Forelimb muscle (tissue), 1 donor: Measurements from ENCODE around the gene OR10A4. TPM values are rescaled to one million over a fixed set of nuclear protein-coding genes. Genes with fewer than 3 reads are reported as not detected.
"Not testable (repeated sequence)": the region's sequence is repeated elsewhere in the genome, so short reads cannot be mapped to it uniquely, and the experiment has no call there.

Experiments
- DNase-seq: peaks from one replicate; pipeline ENCODE4 v3.0.0-alpha.2; 2013; ENCODE audit warnings: low read depth
- polyA plus RNA-seq: library from polyadenylated mRNA; unstranded; fragments of 120-200 nt; gene quantifications from one replicate; pipeline ENCODE4 v1.2.1, GENCODE V29; 2013; ENCODE audit not compliant: insufficient read length

The OR10A4 gene
- polyA plus RNA-seq, 1 donor, result not detected

GRCh38 chr11:6895010-6895409 is 18.6 kb downstream of the OR10A4 start:
- DNase-seq, result no peak

DNA sequence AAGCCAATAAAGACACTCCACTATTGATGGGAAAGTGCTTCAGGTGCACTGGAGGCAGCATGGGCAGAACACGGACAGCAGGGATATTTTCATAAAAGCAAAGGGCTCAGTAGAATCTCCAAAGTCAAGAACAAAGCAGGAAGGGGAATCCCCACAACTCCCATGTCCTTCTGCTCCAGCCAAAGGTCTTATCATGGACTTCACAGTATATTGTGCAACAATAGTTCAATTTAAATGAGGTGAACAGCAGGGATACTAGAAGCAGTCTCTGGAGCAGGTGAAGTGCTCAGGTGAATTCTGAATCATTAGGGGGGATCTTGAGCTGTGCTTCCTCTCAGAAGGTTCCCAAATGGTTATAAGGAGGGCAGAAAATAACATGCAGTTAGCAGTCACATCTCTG is 22.5 kb downstream of the OR10A4 start:
- no peak for DNase-seq

DNA sequence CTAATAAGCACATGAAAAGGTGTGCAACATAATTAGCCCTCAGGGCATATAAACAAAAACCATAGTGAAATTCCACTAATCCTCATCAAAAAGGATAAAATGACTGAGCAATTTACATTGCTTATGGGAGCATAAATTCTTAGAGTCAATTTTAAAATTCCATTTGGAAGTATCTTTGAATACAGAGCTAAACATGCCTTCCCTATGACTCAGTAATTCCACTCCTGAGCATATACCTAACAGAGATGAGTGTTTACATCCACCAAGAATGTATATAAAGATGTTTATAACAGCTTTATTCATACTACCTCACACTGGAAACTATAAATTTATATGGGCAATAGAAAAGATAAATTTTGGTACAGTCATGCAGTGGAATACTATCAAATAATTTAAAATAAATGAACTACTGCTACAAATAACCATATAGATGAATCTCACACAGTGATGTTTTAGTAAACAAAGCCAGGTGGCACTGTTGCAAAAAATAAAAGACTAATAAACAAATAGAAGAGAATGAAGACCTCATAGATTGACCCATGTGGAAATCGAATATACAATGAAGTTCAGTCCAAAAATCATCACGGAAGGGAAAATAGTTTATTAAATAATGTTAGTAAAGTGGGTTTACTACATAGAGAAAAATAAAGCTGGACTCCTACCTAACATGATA is 24.0 kb downstream of the OR10A4 start:
- DNase-seq, result no peak

GRCh38 chr11:6904804-6905203 is 28.4 kb downstream of the OR10A4 start:
- DNase-seq, result not testable (repeated sequence)

DNA sequence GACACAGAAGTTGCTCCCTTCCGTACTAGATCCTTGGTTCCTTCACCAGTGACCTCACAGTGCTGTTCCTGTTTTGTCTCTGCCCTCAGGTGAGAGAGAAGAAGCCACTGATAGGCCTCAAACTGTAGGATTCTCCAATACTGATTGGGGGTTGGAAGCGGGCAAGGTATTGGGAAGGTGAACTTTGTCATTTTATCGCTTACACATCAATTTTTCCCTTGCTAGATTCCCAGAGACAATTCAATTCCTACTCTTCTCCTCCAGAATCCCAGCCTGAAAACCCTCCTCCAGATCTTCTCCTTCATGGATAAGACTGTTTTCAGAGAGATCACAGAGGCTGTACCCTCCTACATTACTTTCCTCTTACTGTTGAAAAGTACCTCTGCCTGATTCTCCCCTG is 35.0 kb downstream of the OR10A4 start:
- DNase-seq, result no peak

DNA sequence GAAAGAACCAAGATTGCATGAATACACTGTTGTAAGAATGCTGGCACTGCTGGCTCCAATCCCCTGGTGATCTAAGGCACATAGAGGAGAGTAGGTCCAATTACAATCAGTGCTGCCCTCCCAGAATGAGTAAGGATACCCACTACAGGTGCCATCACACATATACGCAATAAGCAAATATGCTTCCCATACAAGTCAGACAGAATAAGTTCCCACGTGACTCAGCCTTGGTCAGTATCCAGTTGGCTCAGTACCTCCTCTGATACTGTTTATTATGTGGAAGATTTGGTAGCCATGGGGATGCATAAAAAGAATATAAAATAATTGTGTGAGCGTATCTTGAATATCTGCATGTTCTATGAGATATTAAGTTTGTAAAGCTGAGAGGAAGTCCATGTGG is 35.5 kb downstream of the OR10A4 start:
- no peak for DNase-seq

DNA sequence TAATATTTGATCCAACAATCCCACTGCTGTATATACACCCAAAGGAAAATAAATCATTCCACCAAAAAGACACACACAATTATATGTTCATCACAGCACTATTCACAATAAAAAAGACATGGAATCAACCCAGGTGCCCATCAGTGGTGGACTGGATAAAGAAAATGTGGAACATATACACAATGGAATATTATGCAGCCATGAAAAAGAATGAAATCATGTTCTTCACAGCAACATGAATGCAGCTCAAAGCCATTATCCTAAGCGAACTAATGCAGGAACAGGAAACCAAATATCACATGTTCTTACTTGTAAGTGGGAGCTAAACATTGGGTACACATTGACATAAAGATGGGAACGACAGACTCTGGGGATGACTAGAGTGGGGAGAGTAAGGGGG is 43.3 kb downstream of the OR10A4 start:
- DNase-seq, result no peak

DNA sequence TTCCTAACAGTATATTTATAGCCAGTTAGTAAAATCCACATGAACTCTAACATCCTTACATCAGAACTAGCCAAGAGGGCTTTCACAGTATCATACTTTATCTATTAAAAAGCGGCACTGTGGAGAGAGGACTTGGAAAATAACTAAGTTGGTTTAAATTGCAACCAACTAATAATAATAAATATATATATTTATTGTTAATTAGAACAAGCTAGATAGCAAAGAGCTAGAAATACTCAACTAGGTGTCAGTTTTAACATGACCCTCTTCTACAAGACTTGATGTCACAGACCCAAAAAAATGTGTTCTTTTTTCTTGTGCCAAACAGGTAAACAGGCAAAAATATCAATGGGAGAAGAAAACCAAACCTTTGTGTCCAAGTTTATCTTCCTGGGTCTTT is 44.3 kb downstream of the OR10A4 start, which contains the start of gene OR2D3:
Gene OR2D3, plus strand, starts transcription at position 301 of the 400 bp plus-strand sequence. Its CDS starts 0 bp downstream, at position 301.
- no peak for DNase-seq

DNA sequence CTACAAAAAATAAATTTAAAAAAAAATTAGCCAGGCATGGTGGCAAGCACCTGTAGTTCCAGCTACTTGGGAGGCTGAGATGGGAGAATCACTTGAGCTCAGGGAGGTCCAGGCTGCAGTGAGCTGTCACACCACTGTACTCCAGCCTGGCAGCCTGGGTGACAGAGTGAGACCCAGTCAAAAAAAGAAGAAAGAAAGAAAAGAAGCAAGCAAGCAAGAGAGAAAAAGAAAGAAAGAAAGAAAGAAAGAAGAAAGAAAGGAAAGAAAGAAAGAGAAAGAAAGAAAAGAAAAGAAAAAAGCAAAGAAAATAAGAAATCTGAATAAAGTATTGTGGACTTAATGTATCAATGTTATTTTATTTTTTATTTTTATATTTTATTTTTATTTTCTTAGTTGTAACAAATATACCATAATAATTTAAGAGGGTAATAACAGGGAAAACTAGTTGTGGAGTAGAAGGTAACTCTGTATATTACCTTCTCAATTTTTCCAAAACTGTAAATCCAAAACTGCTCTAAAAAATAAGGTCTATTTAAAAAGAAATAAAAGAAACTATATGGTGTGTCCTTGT is 48.7 kb downstream of the OR10A4 start:
- no peak for DNase-seq

DNA sequence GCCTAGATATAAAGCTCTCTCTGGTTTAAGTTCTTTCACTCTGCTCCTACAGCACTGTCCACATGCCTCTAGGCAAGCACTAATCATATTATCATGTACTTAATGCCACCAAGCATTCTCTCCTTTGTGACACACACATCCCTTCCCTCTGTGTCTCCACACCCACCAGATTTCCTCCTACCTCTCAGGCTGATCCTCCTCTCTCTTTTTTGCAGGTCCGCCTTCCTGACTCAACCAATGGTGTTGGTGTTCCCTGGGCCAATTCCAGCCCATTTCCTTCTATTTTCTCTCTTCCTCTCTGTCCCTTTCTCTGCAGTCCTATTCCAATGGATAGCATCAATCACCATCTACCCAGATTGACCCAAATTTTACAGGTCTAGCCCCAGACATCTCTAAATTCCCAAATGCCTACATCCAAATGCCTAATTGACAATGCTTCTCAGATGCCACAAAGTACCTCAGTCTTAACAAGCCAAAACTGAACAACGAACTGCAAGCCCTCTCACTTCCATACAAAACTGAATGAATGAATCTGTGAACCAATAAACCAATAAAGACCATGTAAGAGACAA is 49.3 kb downstream of the OR10A4 start:
- DNase-seq, result no peak

DNA sequence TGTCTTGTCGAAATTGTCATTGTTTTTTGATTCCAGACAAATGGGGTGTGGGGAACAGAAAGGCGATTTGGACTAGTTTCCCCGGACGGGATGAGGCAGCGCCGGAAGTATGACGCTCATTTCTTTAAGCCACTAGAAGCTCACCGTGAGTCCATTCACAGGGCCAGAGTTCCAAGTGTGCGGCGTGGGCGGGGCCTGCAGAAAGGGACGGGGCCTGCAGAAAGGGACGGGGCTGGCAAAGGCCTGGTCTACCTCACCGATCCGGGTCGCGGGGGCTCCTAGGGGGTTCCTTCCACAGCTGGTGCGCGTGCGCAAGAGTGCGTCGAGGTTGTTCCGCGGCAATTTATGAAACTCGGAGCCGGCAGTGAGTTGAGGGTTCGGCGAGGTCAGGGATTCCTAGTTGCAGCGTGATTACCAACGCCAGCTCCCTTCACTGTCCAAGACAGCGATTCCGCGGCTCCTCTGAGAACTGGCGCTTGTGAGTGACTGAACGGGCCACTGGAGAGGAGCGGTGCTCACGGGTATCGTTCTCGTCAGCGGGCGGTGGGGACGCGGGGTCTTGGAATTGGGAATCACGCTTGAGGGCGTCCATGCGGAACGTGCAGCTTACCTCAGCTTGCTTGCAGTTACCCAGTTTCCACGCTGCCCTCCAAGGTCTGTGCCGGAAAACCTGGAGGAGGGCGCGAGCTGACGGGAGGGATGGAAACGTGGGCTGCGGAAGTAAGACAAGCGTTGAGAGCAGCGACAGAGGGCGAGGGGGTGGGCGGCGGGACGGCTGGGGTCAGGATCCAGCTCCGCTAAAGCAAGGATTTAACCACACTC is 50.0 kb downstream of the OR10A4 start, which contains the start of gene ZNF215:
Gene ZNF215, plus strand, starts transcription at position 219 of the 822 bp plus-strand sequence. CDS start 5,847 bp downstream, outside the sequence.
- DNase-seq, result no peak

- DNase-seq, result no peak
These were observed 50.7 kb downstream of the OR10A4 start for GRCh38 chr11:6927030-6927617.

Other genes starting within 250 kb of the OR10A4 start
- 35.8 TPM for gene DCHS1, start 220.8 kb upstream of the OR10A4 start, polyA plus RNA-seq
- gene MRPL17, start 193.3 kb upstream of the OR10A4 start, polyA plus RNA-seq, result 62.7 TPM
- gene OR2AG2, start 104.6 kb upstream of the OR10A4 start, polyA plus RNA-seq, result not detected
- gene OR2AG1, start 93.6 kb upstream of the OR10A4 start, polyA plus RNA-seq, result 0.04 TPM
- gene OR6A2, start 76.9 kb upstream of the OR10A4 start, polyA plus RNA-seq, result not detected
- not detected for gene OR10A5, start 30.9 kb upstream of the OR10A4 start, polyA plus RNA-seq
- 0.05 TPM for gene OR10A2, start 13.6 kb upstream of the OR10A4 start, polyA plus RNA-seq
- not detected for gene OR2D2, start 15.9 kb downstream of the OR10A4 start, polyA plus RNA-seq
- gene OR2D3, start 44.4 kb downstream of the OR10A4 start, polyA plus RNA-seq, result not detected
- 0.49 TPM for gene ZNF215, start 49.8 kb downstream of the OR10A4 start, polyA plus RNA-seq
- gene ZNF214, start 143.7 kb downstream of the OR10A4 start, polyA plus RNA-seq, result 2.4 TPM
- not detected for gene NLRP14, start 143.9 kb downstream of the OR10A4 start, polyA plus RNA-seq
- not detected for gene RBMXL2, start 212.4 kb downstream of the OR10A4 start, polyA plus RNA-seq